Breast epithelium (tissue), 3 donors: Measurements from ENCODE around the gene ZNF830.

Experiments
- POLR2A ChIP-seq: fragments of 450-650 bp; IDR thresholded peaks from one replicate; pipeline ENCODE4 v1.6.1; 2016; ENCODE audit warnings: antibody characterized with exemption, mild to moderate bottlenecking, moderate library complexity
- POLR2AphosphoS5 ChIP-seq, 3 donors: sonication (generic); formaldehyde crosslinking; IDR thresholded peaks; one replicate each; pipeline ENCODE4 v1.6.1; 2017; ENCODE audit warnings: antibody characterized with exemption in 3 of 3
- TF ChIP-seq, protein P1 (sequence below), 3 donors: fragments of 450-650 bp; IDR thresholded peaks; one replicate each; pipeline ENCODE4 v1.5.1; 2016 to 2017; ENCODE audit warnings: antibody characterized with exemption in 3 of 3, mild to moderate bottlenecking in 3 of 3, moderate library complexity in 3 of 3

DNA sequence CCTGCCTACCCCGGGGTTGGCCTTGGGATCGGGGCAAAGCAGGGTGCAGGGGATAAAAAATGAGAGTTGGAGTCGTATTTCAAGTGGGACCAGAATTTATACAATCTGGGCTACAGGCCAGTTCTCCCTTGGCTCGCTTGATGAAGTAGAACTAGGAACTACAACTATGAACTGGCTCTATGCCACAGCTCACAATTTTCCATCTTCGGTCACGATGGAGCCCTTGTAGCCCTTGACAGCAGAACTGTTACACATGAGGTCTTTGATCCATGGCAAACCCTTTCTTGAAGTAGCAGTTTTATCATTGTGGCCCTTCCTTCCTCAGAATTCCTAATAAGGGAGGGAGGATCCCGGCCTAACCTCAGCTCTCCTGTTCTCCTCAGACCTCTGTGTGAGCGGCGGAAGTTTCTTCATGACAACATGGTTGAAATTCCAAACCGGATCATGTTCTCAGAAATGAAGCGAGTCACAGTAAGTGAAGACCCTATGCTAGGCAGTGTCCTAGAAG is 36.1 kb downstream of the ZNF830 start:
- TF ChIP-seq POLR2A (no peak), POLR2AphosphoS5 (IDR thresholded peaks at IDR 0.05) (peak in 1 of 3 donors; percentile 30)
- TF ChIP-seq, protein P1, sequence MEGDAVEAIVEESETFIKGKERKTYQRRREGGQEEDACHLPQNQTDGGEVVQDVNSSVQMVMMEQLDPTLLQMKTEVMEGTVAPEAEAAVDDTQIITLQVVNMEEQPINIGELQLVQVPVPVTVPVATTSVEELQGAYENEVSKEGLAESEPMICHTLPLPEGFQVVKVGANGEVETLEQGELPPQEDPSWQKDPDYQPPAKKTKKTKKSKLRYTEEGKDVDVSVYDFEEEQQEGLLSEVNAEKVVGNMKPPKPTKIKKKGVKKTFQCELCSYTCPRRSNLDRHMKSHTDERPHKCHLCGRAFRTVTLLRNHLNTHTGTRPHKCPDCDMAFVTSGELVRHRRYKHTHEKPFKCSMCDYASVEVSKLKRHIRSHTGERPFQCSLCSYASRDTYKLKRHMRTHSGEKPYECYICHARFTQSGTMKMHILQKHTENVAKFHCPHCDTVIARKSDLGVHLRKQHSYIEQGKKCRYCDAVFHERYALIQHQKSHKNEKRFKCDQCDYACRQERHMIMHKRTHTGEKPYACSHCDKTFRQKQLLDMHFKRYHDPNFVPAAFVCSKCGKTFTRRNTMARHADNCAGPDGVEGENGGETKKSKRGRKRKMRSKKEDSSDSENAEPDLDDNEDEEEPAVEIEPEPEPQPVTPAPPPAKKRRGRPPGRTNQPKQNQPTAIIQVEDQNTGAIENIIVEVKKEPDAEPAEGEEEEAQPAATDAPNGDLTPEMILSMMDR (IDR thresholded peaks at IDR 0.05) = no peak
